Calu3 (cell line): Measurements from ENCODE around the gene UCKL1. TPM values are rescaled to one million over a fixed set of nuclear protein-coding genes. Genes with fewer than 3 reads are reported as not detected.

ENCODE experiments used
- BruUV-seq: library from RNA; stranded (reverse); fragments of 400-500 nt; replicated peaks from 2 replicates; lab custom pipeline; 2021; lab: Mats Ljungman, UMichigan
- CTCF ChIA-PET: fragments of 300-600 bp; sonication (Branson Sonifier 250); formaldehyde crosslinking; loops from one replicate; lab custom pipeline; 2022; ENCODE audit warnings: antibody characterized with exemption; lab: Charles Lee
- DNase-seq: peaks from one replicate; pipeline ENCODE4 v3.0.0; 2022
- H3K27ac Mint-ChIP-seq: one replicate; pipeline ENCODE4 v1.8.0; 2022; ENCODE audit warnings: mixed read lengths; ENCODE audit not compliant: unreplicated experiment
- H3K27me3 Mint-ChIP-seq: one replicate; pipeline ENCODE4 v1.8.0; 2022; ENCODE audit warnings: mixed read lengths; ENCODE audit not compliant: unreplicated experiment
- H3K36me3 Mint-ChIP-seq: one replicate; pipeline ENCODE4 v1.8.0; 2022; ENCODE audit warnings: mild to moderate bottlenecking, moderate library complexity, mixed read lengths; ENCODE audit not compliant: insufficient read depth, unreplicated experiment
- H3K4me1 Mint-ChIP-seq: one replicate; pipeline ENCODE4 v1.8.0; 2022; ENCODE audit warnings: mild to moderate bottlenecking, low read depth, mixed read lengths; ENCODE audit not compliant: unreplicated experiment
- H3K4me3 Mint-ChIP-seq: one replicate; pipeline ENCODE4 v1.8.0; 2022; ENCODE audit warnings: mild to moderate bottlenecking, low read depth, moderate library complexity, mixed read lengths; ENCODE audit not compliant: unreplicated experiment
- H3K9me3 Mint-ChIP-seq: one replicate; pipeline ENCODE4 v1.8.0; 2022; ENCODE audit warnings: low read depth, mixed read lengths; ENCODE audit not compliant: unreplicated experiment
- CTCF ChIP-seq: fragments of 200-600 bp; IDR thresholded peaks from one replicate; pipeline ENCODE4 v1.8.0; 2022; ENCODE audit warnings: antibody characterized with exemption; ENCODE audit not compliant: unreplicated experiment
- intact Hi-C: fragments of 100-400 bp; cut with micrococcal nuclease; formaldehyde crosslinking; loops from one replicate; pipeline ENCODE4 v1.10.0; 2022; ENCODE audit not compliant: unreplicated experiment
- total RNA-seq: library from RNA; stranded (reverse); gene quantifications from 2 replicates; pipeline ENCODE4 v1.2.3, GENCODE V29; 2022

Gene UCKL1
- total RNA-seq, 1 experiment from 2014 or later: 85.1 TPM

GRCh38 chr20:63952769-63953168 lies 3.4 kb downstream of the UCKL1 start:
- H3K9me3 Mint-ChIP-seq: no peaks in the 10 kb centered on the region
- peaks cover 42% of the 10 kb centered on the region for H3K4me1 Mint-ChIP-seq
- peaks cover 75% of the 10 kb centered on the region for H3K36me3 Mint-ChIP-seq
- no peak for DNase-seq
- CTCF ChIA-PET: no interaction called here
- H3K27me3 Mint-ChIP-seq: no peaks in the 10 kb centered on the region
- no TSS peak for BruUV-seq
- TF ChIP-seq CTCF: no peak
- intact Hi-C loops: no loop called here
- H3K4me3 Mint-ChIP-seq: no peak overlapping the region
- H3K27ac Mint-ChIP-seq: no peak overlapping the region

GRCh38 chr20:63952210-63952535 lies 4.0 kb downstream of the UCKL1 start:
- no peak for TF ChIP-seq CTCF
- Mint-ChIP-seq H3K27ac (no peak overlapping the region), H3K27me3 (no peaks in the 10 kb centered on the region), H3K9me3 (no peaks in the 10 kb centered on the region), H3K4me3 (no peak overlapping the region), H3K36me3 (peaks cover 75% of the 10 kb centered on the region), H3K4me1 (peaks cover 42% of the 10 kb centered on the region)
- CTCF ChIA-PET: no interaction called here
- BruUV-seq: no TSS peak
- intact Hi-C loops: no loop called here
- DNase-seq: no peak

- no peak for DNase-seq
- Mint-ChIP-seq H3K36me3 (peaks cover 75% of the 10 kb centered on the region), H3K4me1 (peaks cover 42% of the 10 kb centered on the region), H3K4me3 (no peak overlapping the region), H3K9me3 (no peaks in the 10 kb centered on the region), H3K27ac (no peak overlapping the region), H3K27me3 (no peaks in the 10 kb centered on the region)
- BruUV-seq: no TSS peak
- TF ChIP-seq CTCF: no peak
- CTCF ChIA-PET: no interaction called here
- intact Hi-C loops: no loop called here
Observed at GRCh38 chr20:63951398-63952209, 4.6 kb downstream of the UCKL1 start.

GRCh38 chr20:63950701-63951397 lies 5.4 kb downstream of the UCKL1 start:
- H3K9me3 Mint-ChIP-seq: no peaks in the 10 kb centered on the region
- no peak overlapping the region for H3K27ac Mint-ChIP-seq
- no peaks in the 10 kb centered on the region for H3K27me3 Mint-ChIP-seq
- intact Hi-C loops: no loop called here
- DNase-seq: no peak
- H3K4me3 Mint-ChIP-seq: no peak overlapping the region
- peaks cover 42% of the 10 kb centered on the region for H3K4me1 Mint-ChIP-seq
- CTCF ChIA-PET: no interaction called here
- TF ChIP-seq CTCF: no peak
- no TSS peak for BruUV-seq
- H3K36me3 Mint-ChIP-seq: peaks cover 75% of the 10 kb centered on the region
